ENCODE data around the gene EDC3.

GRCh38 chr15:74631087-74631385 is 64.8 kb downstream of the EDC3 start:
- no peak for TF ChIP-seq CTCF (conservative IDR thresholded peaks at IDR 0.05; ENCODE audit: low read depth, low read length)
- TF ChIP-seq MXI1 (IDR thresholded peaks at IDR 0.05; ENCODE audit: borderline replicate concordance, low read depth, low read length) = no peak
- no peak for TF ChIP-seq BHLHE40 (IDR thresholded peaks at IDR 0.05; ENCODE audit: low read depth, low read length)
- TF ChIP-seq MAZ (IDR thresholded peaks at IDR 0.05; ENCODE audit: borderline replicate concordance, low read depth, low read length) = no peak
- no peak for TF ChIP-seq POLR2A (IDR thresholded peaks at IDR 0.05; ENCODE audit: low read depth, low read length)
- TF ChIP-seq CEBPB (IDR thresholded peaks at IDR 0.05; ENCODE audit: low read depth, low read length) = no peak
- no peak for TF ChIP-seq NFE2L2 (IDR thresholded peaks at IDR 0.05; ENCODE audit: low read depth, low read length)
- TF ChIP-seq MAFK (IDR thresholded peaks at IDR 0.05; ENCODE audit: low read depth, low read length) = no peak

All from IMR-90 (cell line).